Mammary epithelial cell (primary cell): ENCODE results near the gene PNPLA5.

ENCODE experiments used
- CTCF ChIP-seq, 2 donors: IDR thresholded peaks in 1 of 2; conservative IDR thresholded peaks in 1 of 2; 2 replicates each; pipeline ENCODE4 v1.5.1; 2011 to 2012; ENCODE audit warnings: inconsistent platforms in 2 of 2, low read length in 2 of 2, mild to moderate bottlenecking in 2 of 2, control low read depth in 1 of 2, low read depth in 1 of 2; ENCODE audit not compliant: insufficient read depth in 1 of 2; ENCODE audit errors: extremely low read depth in 1 of 2
- EZH2 ChIP-seq: IDR thresholded peaks from 2 replicates; pipeline ENCODE4 v1.6.1; 2012; ENCODE audit warnings: low read length, inconsistent platforms, borderline replicate concordance

- TF ChIP-seq CTCF (conservative IDR thresholded peaks at IDR 0.05 in 1 of 2, IDR thresholded peaks at IDR 0.05 in 1 of 2; ENCODE audit: extremely low read depth in 1 of 2, insufficient read depth in 1 of 2, low read depth in 1 of 2, low read length in 2 of 2) (no peak), EZH2 (no peak)
Observed at GRCh38 chr22:43857367-43857766, 34.4 kb downstream of the PNPLA5 start.
